HepG2 (cell line): ENCODE data around the gene SMCO1. TPM values are rescaled to one million over a fixed set of nuclear protein-coding genes. Genes with fewer than 3 reads are reported as not detected.

Source experiments
- ATAC-seq: fragments of 200-7000 bp; cut with Tn5 transposase; 3 replicates; pipeline ENCODE4 v1.9.1; 2020; ENCODE audit warnings: mild to moderate bottlenecking, moderate library complexity
- BruUV-seq: library from RNA; stranded (reverse); fragments of 400-500 nt; replicated peaks from 2 replicates; lab custom pipeline; 2021; lab: Mats Ljungman, UMichigan
- CTCF ChIA-PET: fragments of 300-600 bp; formaldehyde crosslinking; extraction: SDS; loops from one replicate; lab custom pipeline; 2021; ENCODE audit warnings: low total read pairs, inconsistent platforms, low intra/inter-chr PET ratio; lab: Yijun Ruan, JAX
- POLR2A ChIA-PET: fragments of 350-600 bp; sonication (Branson Sonifier 250); formaldehyde crosslinking; loops from one replicate; lab custom pipeline; 2020; ENCODE audit warnings: antibody characterized with exemption, inconsistent platforms; lab: Yijun Ruan, JAX
- DNase-seq: peaks from one replicate; pipeline ENCODE4 v3.0.0-alpha.2; 2015; ENCODE audit warnings: low spot score
- FAIRE-seq: peaks from 3 replicates; lab custom pipeline; 2011; peaks lifted over from hg19 to GRCh38; lab: Jason Lieb, UNC
- H2AFZ ChIP-seq: one replicate; pipeline ENCODE4 v1.6.1; 2011; ENCODE audit warnings: low read length, inconsistent platforms
- H3K27ac ChIP-seq: fragments of 300-600 bp; 3 replicates; pipeline ENCODE4 v1.8.0; 2011; ENCODE audit warnings: mixed run types, mild to moderate bottlenecking, mixed read lengths, low read length, inconsistent platforms; ENCODE audit not compliant: insufficient read depth; ENCODE audit errors: extremely low read length
- H3K27me3 ChIP-seq, 2 experiments: fragments of 200-600 bp in 1 of 2; 2 replicates in 1 of 2; 3 replicates in 1 of 2; pipeline versions ENCODE4 v1.6.0 to v1.8.0; 2011; ENCODE audit warnings: low read length in 2 of 2, mild to moderate bottlenecking in 2 of 2, moderate library complexity in 2 of 2, inconsistent platforms in 1 of 2; ENCODE audit not compliant: insufficient read depth in 2 of 2, control insufficient read depth in 1 of 2
- H3K36me3 ChIP-seq, 2 experiments: fragments of 200-600 bp in 1 of 2; replicated peaks in 1 of 2; 2 replicates in 1 of 2; 3 replicates in 1 of 2; pipeline versions ENCODE4 v1.5.1 to v1.8.0; 2011; ENCODE audit warnings: low read length in 2 of 2, inconsistent platforms in 1 of 2; ENCODE audit not compliant: insufficient read depth in 2 of 2, control insufficient read depth in 1 of 2
- H3K4me1 ChIP-seq: 2 replicates; pipeline ENCODE4 v1.5.1; 2012; ENCODE audit warnings: low read length, inconsistent platforms; ENCODE audit not compliant: insufficient read depth
- H3K4me2 ChIP-seq: 2 replicates; pipeline ENCODE4 v1.6.0; 2011; ENCODE audit warnings: low read depth, low read length, inconsistent platforms
- H3K4me3 ChIP-seq, 3 experiments: fragments of 200-600 bp in 1 of 3; sonication (generic), shearing (Covaris generic) in 1 of 3; replicated peaks in 1 of 3; 2 replicates each; pipeline ENCODE4 v1.5.1; 2011 to 2016; ENCODE audit warnings: low read length in 3 of 3, inconsistent platforms in 2 of 3, low read depth in 2 of 3, mild to moderate bottlenecking in 2 of 3, control low read depth in 1 of 3, mixed read lengths in 1 of 3; ENCODE audit not compliant: insufficient read depth in 1 of 3
- H3K79me2 ChIP-seq: one replicate; pipeline ENCODE4 v1.6.1; 2011; ENCODE audit warnings: low read length, inconsistent platforms; ENCODE audit not compliant: insufficient read depth
- H3K9ac ChIP-seq: 2 replicates; pipeline ENCODE4 v1.6.0; 2011; ENCODE audit warnings: mild to moderate bottlenecking, low read depth, low read length, inconsistent platforms; ENCODE audit not compliant: insufficient read depth
- H3K9me3 ChIP-seq: 2 replicates; pipeline ENCODE4 v1.5.1; 2012; ENCODE audit warnings: mild to moderate bottlenecking, low read length
- H4K20me1 ChIP-seq: 2 replicates; pipeline ENCODE4 v1.6.0; 2011; ENCODE audit warnings: inconsistent platforms, mild to moderate bottlenecking, low read length, moderate library complexity; ENCODE audit not compliant: insufficient read depth
- CENPX ChIP-seq: sonication (generic); formaldehyde crosslinking; IDR thresholded peaks from 2 replicates; pipeline ENCODE4 v1.9.0; 2021; ENCODE audit warnings: mild to moderate bottlenecking, missing genetic modification reagents, moderate library complexity
- KDM1A ChIP-seq: IDR thresholded peaks from 2 replicates; pipeline ENCODE4 v1.6.1; 2016; ENCODE audit warnings: missing compliant biosample characterization
- NR2F1 ChIP-seq, 2 experiments: fragments of 450-650 bp in 1 of 2; formaldehyde crosslinking in 1 of 2; IDR thresholded peaks; 2 replicates each; pipeline versions ENCODE4 v1.5.0 to v1.6.1; 2016 to 2020; ENCODE audit warnings: mild to moderate bottlenecking in 1 of 2, missing compliant biosample characterization in 1 of 2, missing genetic modification reagents in 1 of 2, moderate library complexity in 1 of 2
- ZC3H4 ChIP-seq: sonication (generic); formaldehyde crosslinking; IDR thresholded peaks from 2 replicates; pipeline ENCODE4 v1.4.0; 2020; ENCODE audit warnings: missing genetic modification reagents, borderline replicate concordance
- ZKSCAN8 ChIP-seq: IDR thresholded peaks from 2 replicates; pipeline ENCODE4 v1.6.1; 2016; ENCODE audit warnings: borderline replicate concordance, missing genetic modification reagents, missing compliant biosample characterization
- ZNF224 ChIP-seq: sonication (generic); formaldehyde crosslinking; IDR thresholded peaks from 2 replicates; pipeline ENCODE4 v1.5.0; 2020; ENCODE audit warnings: mild to moderate bottlenecking, missing genetic modification reagents
- WGBS: methylation state at CpG from one replicate; pipeline ENCODE4 v1.1.6; 2017; ENCODE audit warnings: low lambda C conversion rate; 5-methylcytosine and 5-hydroxymethylcytosine counted together
- in situ Hi-C: cut with HindIII; loops from 2 replicates; pipeline ENCODE4 v1.10.0; 2017; ENCODE audit warnings: low pct_unique_long_range_greater_than_20kb; ENCODE audit not compliant: extremely low pct_ligation_motif_present
- intact Hi-C: fragments of 100-400 bp; cut with micrococcal nuclease; formaldehyde crosslinking; loops from one replicate; pipeline ENCODE4 v1.10.0; 2022; ENCODE audit not compliant: unreplicated experiment
- polyA plus RNA-seq, 8 experiments: library from polyadenylated mRNA; depleted of rRNA in 3 of 8; stranded (reverse) in 7 of 8; unstranded in 1 of 8; fragments of >200 nt; fragmentation: Illumina TruSeq in 4 of 8; extraction: Trizol in 4 of 8; gene quantifications; 2 replicates each; pipeline versions ENCODE4 v1.2.1 to v1.2.3, GENCODE V29; 2011 to 2016; ENCODE audit warnings: low read depth in 4 of 8, missing spikeins in 1 of 8, mixed read lengths in 1 of 8; ENCODE audit not compliant: insufficient read depth in 1 of 8
- total RNA-seq, 5 experiments: library from RNA; depleted of rRNA; stranded (reverse); fragments of >200 nt; fragmentation: Illumina TruSeq; extraction: Trizol; gene quantifications; 2 replicates each; pipeline ENCODE4 v1.2.3, GENCODE V29; 2016; ENCODE audit warnings: low read depth in 1 of 5
- TF ChIP-seq, protein P1 (sequence below): sonication (generic); formaldehyde crosslinking; IDR thresholded peaks from 2 replicates; pipeline ENCODE4 v1.8.0; 2022; ENCODE audit warnings: mild to moderate bottlenecking, missing genetic modification reagents
- TF ChIP-seq, protein P2 (sequence below): sonication (generic); formaldehyde crosslinking; IDR thresholded peaks from 2 replicates; pipeline ENCODE4 v1.4.0; 2020; ENCODE audit warnings: mild to moderate bottlenecking, missing genetic modification reagents
- TF ChIP-seq, protein P3 (sequence below): IDR thresholded peaks from 2 replicates; pipeline ENCODE4 v1.6.1; 2016; ENCODE audit warnings: low read depth, control low read depth
- TF ChIP-seq, protein P4 (sequence below): sonication (generic); formaldehyde crosslinking; IDR thresholded peaks from 2 replicates; pipeline ENCODE4 v1.4.0; 2020; ENCODE audit warnings: missing genetic modification reagents, low read depth, mild to moderate bottlenecking, borderline replicate concordance
- TF ChIP-seq, protein P5 (sequence below): sonication (generic); formaldehyde crosslinking; IDR thresholded peaks from 2 replicates; pipeline ENCODE4 v1.4.0; 2020; ENCODE audit warnings: missing genetic modification reagents, mild to moderate bottlenecking, borderline replicate concordance
- TF ChIP-seq, protein P6 (sequence below): sonication (generic); formaldehyde crosslinking; IDR thresholded peaks from 2 replicates; pipeline ENCODE4 v1.4.0; 2020; ENCODE audit warnings: mild to moderate bottlenecking, missing genetic modification reagents
- TF ChIP-seq, protein P7 (sequence below): sonication (generic); formaldehyde crosslinking; IDR thresholded peaks from 2 replicates; pipeline ENCODE4 v1.4.0; 2020; ENCODE audit warnings: missing genetic modification reagents, borderline replicate concordance

Gene SMCO1
- total and polyA plus RNA-seq, 2 of the 13 experiments (the other 11 are each of a cell fraction or from before 2014, with no cell fraction given): not detected

DNA sequence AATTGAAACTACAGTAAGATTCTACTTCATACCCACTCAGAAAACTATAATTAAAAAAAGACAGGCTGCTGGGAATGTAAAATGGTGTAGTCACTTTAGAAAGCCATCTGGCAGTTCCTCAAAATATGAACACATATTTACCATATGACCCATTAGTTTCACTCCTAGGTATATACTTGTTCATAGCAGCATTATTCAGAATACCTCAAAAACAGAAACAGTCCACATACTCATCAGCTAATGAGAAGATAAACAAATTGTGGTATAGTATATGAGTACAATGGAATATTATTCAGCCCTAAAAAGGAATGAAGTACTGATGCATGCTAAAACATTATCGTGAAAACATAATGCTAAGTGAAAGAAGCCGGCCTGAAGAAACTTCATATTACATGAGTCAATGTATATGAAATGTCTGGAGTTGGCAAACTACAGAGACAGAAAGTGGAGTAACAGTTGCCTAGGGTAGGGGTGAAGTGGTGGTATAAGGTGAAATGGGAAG is 29.4 kb upstream of the SMCO1 start:
- H3K27me3 ChIP-seq: 0 out of 5 replicates have a peak, but pooled peaks cover 0 to 2% of the 10 kb centered on the region in 2 experiments
- no peak overlapping the region for H3K27ac ChIP-seq
- FAIRE-seq (no peak), ATAC-seq (no peak), DNase-seq (no peak)
- no peaks in the 10 kb centered on the region for H3K79me2 ChIP-seq
- H3K36me3 ChIP-seq: no peaks in the 10 kb centered on the region
- H3K9me3 ChIP-seq: peaks cover 7% of the 10 kb centered on the region
- no peak overlapping the region for H3K9ac ChIP-seq
- BruUV-seq: no TSS peak
- no peak overlapping the region for H2AFZ ChIP-seq
- WGBS: 29% methylated on average over 2 of the region's 2 CpGs
- no peak overlapping the region for H3K4me2 ChIP-seq
- intact Hi-C loops (no loop called here), in situ Hi-C loops (no loop called here)
- no peaks in the 10 kb centered on the region for H4K20me1 ChIP-seq
- TF ChIP-seq, protein P1, sequence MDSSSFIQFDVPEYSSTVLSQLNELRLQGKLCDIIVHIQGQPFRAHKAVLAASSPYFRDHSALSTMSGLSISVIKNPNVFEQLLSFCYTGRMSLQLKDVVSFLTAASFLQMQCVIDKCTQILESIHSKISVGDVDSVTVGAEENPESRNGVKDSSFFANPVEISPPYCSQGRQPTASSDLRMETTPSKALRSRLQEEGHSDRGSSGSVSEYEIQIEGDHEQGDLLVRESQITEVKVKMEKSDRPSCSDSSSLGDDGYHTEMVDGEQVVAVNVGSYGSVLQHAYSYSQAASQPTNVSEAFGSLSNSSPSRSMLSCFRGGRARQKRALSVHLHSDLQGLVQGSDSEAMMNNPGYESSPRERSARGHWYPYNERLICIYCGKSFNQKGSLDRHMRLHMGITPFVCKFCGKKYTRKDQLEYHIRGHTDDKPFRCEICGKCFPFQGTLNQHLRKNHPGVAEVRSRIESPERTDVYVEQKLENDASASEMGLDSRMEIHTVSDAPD: no peak
- TF ChIP-seq, protein P2, sequence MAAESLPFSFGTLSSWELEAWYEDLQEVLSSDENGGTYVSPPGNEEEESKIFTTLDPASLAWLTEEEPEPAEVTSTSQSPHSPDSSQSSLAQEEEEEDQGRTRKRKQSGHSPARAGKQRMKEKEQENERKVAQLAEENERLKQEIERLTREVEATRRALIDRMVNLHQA: no peak
- TF ChIP-seq ZKSCAN8 (no peak), CENPX (no peak), ZC3H4 (CRISPR knock-in tag) (no peak), KDM1A (no peak), NR2F1 (CRISPR knock-in tag; IDR thresholded peaks at IDR 0.05) (no peak), ZNF224 (no peak)
- TF ChIP-seq, protein P3, sequence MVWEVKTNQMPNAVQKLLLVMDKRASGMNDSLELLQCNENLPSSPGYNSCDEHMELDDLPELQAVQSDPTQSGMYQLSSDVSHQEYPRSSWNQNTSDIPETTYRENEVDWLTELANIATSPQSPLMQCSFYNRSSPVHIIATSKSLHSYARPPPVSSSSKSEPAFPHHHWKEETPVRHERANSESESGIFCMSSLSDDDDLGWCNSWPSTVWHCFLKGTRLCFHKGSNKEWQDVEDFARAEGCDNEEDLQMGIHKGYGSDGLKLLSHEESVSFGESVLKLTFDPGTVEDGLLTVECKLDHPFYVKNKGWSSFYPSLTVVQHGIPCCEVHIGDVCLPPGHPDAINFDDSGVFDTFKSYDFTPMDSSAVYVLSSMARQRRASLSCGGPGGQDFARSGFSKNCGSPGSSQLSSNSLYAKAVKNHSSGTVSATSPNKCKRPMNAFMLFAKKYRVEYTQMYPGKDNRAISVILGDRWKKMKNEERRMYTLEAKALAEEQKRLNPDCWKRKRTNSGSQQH (CRISPR knock-in tag): no peak
- TF ChIP-seq, protein P4, sequence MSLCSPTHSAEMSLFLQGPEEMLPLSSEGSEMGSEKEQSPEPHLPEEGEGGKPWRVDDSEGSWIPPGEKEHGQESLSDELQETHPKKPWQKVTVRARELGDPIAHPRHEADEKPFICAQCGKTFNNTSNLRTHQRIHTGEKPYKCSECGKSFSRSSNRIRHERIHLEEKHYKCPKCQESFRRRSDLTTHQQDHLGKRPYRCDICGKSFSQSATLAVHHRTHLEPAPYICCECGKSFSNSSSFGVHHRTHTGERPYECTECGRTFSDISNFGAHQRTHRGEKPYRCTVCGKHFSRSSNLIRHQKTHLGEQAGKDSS (CRISPR knock-in tag): no peak
- TF ChIP-seq, protein P5, sequence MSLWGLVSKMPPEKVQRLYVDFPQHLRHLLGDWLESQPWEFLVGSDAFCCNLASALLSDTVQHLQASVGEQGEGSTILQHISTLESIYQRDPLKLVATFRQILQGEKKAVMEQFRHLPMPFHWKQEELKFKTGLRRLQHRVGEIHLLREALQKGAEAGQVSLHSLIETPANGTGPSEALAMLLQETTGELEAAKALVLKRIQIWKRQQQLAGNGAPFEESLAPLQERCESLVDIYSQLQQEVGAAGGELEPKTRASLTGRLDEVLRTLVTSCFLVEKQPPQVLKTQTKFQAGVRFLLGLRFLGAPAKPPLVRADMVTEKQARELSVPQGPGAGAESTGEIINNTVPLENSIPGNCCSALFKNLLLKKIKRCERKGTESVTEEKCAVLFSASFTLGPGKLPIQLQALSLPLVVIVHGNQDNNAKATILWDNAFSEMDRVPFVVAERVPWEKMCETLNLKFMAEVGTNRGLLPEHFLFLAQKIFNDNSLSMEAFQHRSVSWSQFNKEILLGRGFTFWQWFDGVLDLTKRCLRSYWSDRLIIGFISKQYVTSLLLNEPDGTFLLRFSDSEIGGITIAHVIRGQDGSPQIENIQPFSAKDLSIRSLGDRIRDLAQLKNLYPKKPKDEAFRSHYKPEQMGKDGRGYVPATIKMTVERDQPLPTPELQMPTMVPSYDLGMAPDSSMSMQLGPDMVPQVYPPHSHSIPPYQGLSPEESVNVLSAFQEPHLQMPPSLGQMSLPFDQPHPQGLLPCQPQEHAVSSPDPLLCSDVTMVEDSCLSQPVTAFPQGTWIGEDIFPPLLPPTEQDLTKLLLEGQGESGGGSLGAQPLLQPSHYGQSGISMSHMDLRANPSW: no peak
- TF ChIP-seq, protein P6, sequence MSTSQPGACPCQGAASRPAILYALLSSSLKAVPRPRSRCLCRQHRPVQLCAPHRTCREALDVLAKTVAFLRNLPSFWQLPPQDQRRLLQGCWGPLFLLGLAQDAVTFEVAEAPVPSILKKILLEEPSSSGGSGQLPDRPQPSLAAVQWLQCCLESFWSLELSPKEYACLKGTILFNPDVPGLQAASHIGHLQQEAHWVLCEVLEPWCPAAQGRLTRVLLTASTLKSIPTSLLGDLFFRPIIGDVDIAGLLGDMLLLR (CRISPR knock-in tag): no peak
- TF ChIP-seq, protein P7, sequence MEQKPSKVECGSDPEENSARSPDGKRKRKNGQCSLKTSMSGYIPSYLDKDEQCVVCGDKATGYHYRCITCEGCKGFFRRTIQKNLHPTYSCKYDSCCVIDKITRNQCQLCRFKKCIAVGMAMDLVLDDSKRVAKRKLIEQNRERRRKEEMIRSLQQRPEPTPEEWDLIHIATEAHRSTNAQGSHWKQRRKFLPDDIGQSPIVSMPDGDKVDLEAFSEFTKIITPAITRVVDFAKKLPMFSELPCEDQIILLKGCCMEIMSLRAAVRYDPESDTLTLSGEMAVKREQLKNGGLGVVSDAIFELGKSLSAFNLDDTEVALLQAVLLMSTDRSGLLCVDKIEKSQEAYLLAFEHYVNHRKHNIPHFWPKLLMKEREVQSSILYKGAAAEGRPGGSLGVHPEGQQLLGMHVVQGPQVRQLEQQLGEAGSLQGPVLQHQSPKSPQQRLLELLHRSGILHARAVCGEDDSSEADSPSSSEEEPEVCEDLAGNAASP (CRISPR knock-in tag): no peak
- H3K4me3 ChIP-seq: no peak overlapping the region
- POLR2A ChIA-PET: no interaction called here
- peaks cover 13% of the 10 kb centered on the region for H3K4me1 ChIP-seq
- CTCF ChIA-PET: no interaction called here
